A549 treated with GW870086 at 1 μM for 4 hours (cell line): ENCODE results near the gene PSMC4. TPM values are rescaled to one million over a fixed set of nuclear protein-coding genes. Genes with fewer than 3 reads are reported as not detected.

Source experiments
- total RNA-seq: library from RNA; stranded (reverse); fragments of 200-300 nt; extraction: Qiagen RNA extraction; gene quantifications from 5 replicates; pipeline ENCODE4 v1.2.3, GENCODE V29; 2022; ENCODE audit warnings: low read depth

Gene PSMC4
- total RNA-seq: 263 to 295 TPM (median 276 TPM) in 5 replicates

GRCh38 chr19:39970675-39971379 is at the start of gene PSMC4:
Gene PSMC4 (plus strand): TSS chr19:39971165. CDS start chr19:39971203, 38 bp downstream.

GRCh38 chr19:39934584-39935363 is 36.2 kb upstream of the PSMC4 start, which contains the start of gene FCGBP:
Gene FCGBP (minus strand): TSS chr19:39934634.

GRCh38 chr19:39996811-39997637 is 26.1 kb downstream of the PSMC4 start, which contains the start of gene ZNF546:
Gene ZNF546 (plus strand): TSS chr19:39997060. CDS start chr19:39998327, 1,267 bp downstream.

Other genes starting within 250 kb of the PSMC4 start
- not detected in 5 replicates for gene CLC, start 233.1 kb upstream of the PSMC4 start, total RNA-seq
- not detected in 5 replicates for gene LEUTX, start 192.3 kb upstream of the PSMC4 start, total RNA-seq
- 16.7 to 22.1 TPM (median 20.6 TPM) in 5 replicates for gene DYRK1B, start 137.0 kb upstream of the PSMC4 start, total RNA-seq
- 596 to 756 TPM (median 711 TPM) in 5 replicates for gene FBL, start 124.8 kb upstream of the PSMC4 start, total RNA-seq
- gene FCGBP, start 36.5 kb upstream of the PSMC4 start, total RNA-seq: 0.54 to 1.1 TPM (median 0.87 TPM) in 5 replicates
- 2.1 to 3.2 TPM (median 2.4 TPM) in 5 replicates for gene ZNF546, start 25.9 kb downstream of the PSMC4 start, total RNA-seq
- 6.0 to 8.2 TPM (median 6.8 TPM) in 5 replicates for gene ZNF780B, start 85.1 kb downstream of the PSMC4 start, total RNA-seq
- 28.9 to 33.3 TPM (median 31.7 TPM) in 5 replicates for gene ZNF780A, start 119.8 kb downstream of the PSMC4 start, total RNA-seq
- gene MAP3K10, start 220.3 kb downstream of the PSMC4 start, total RNA-seq: 13.0 to 17.0 TPM (median 16.0 TPM) in 5 replicates
- gene TTC9B, start 247.2 kb downstream of the PSMC4 start, total RNA-seq: 0.29 to 0.62 TPM (median 0.48 TPM) in 5 replicates